HG02885 (cell line): ENCODE data around the gene DHTKD1.
"Not testable (repeated sequence)": the region's sequence is repeated elsewhere in the genome, so short reads cannot be mapped to it uniquely, and the experiment has no call there.

ENCODE experiments used
- ATAC-seq: cut with Tn5 transposase; IDR thresholded peaks from one replicate; pipeline ENCODE4 v1.9.1; 2021; ENCODE audit warnings: mild to moderate bottlenecking; ENCODE audit not compliant: unreplicated experiment, poor library complexity

The DHTKD1 gene

DNA sequence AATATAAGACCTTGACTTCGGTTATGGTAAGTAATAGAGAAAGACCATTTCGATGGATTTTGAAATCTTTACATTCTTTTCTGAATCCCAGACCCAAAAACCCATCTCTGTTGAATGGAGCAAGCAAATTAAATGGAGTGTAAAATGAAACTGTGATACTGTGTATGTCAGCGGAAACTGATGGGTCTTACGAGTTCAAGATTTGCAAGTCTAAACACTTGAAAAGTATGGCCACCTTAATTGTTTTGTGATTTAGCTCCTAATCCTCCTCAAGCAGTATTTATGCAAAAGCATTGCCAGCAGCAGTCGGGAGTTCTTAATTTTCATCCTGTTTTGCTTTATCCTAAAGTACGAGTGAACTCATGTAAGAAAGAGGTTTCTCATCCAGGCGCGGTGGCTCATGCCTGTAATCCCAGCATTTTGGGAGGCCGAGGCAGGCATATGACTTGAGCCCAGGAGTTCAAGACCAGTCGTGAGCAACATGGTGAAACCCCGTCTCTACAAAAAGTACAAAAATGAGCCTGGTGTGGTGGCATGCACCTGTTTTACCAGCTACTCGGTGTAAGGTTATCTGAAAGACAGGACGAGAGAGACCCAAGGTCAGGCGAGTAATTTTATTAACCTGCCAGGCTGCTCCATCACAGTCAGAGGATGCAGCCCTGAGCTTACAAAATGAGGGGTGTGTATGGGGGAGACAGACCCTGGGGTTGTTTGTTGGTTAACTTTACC lies 5.8 kb upstream of the DHTKD1 start:
- ATAC-seq: no peak

DNA sequence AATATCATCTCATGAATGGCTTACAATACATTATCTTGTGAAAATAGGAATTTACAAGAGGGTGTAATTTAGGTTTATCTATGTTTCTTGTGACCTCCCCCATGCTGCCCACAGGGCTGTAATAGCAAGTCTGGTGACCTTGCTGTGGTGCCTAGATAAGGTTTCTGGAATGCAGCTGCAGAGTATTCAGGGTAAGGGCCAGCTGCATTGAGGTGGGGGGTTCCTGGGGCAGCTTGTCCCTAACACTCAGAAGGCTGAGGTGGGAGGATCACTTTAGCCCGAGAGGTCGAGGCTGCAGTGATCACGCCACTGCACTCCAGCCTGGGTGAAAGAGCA lies 5.3 kb upstream of the DHTKD1 start:
- no peak for ATAC-seq

DNA sequence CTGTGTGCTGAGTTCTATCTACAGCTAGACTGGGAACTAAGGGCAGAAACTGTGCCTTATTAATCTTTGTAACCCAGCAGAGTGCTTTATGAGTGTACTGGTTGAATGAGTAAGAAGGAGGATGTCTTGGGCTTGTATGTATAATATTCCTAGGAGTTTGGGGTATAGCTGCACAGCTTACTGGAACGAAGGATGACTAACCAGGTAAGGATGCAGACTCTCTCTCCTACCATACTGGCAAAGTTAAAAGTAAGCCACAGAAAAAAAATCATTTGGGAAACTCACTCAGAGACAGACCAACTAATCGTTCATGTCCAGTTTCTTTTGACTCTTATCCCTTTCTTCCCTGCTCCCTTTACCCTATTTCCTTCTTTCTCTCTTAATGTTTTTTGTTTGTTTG lies 1.4 kb upstream of the DHTKD1 start:
- no peak for ATAC-seq

DNA sequence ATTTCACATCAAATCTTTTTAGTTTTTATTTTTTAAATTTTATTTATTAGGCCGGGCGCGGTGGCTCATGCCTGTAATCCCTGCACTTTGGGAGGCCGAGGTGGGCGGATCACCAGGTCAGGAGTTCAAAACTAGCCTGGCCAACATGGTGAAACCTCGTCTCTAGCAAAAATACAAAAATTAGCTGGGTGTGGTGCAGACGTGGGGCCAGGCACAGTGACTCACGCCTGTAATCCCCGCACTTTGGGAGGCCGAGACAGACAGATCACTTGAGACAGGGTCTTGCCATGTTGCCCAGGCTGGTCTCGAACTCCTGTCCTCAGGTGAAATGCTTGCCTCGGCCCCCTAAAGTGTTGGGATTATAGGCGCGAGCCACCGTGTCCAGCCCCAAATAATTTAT lies 2.7 kb downstream of the DHTKD1 start:
- not testable (repeated sequence) for ATAC-seq

DNA sequence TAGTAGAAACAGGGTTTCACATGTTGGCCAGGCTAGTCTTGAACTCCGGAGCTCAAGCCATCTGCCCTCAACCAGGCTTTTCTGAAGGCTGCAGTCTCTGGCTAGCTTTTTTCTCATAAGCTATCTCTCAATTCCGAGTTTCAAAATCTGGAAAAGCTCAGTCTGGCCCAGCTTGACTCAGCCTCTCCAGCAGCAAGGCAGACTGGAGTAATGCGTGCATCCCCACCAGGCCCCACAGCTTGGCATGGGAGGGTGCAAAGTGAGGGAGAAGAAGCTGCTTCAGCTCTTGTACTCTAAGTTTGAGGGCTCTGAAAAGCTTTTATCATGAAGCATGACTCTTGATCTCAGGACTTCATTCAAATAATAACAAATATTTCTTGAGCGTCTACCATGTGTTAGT lies 4.8 kb downstream of the DHTKD1 start:
- no peak for ATAC-seq

DNA sequence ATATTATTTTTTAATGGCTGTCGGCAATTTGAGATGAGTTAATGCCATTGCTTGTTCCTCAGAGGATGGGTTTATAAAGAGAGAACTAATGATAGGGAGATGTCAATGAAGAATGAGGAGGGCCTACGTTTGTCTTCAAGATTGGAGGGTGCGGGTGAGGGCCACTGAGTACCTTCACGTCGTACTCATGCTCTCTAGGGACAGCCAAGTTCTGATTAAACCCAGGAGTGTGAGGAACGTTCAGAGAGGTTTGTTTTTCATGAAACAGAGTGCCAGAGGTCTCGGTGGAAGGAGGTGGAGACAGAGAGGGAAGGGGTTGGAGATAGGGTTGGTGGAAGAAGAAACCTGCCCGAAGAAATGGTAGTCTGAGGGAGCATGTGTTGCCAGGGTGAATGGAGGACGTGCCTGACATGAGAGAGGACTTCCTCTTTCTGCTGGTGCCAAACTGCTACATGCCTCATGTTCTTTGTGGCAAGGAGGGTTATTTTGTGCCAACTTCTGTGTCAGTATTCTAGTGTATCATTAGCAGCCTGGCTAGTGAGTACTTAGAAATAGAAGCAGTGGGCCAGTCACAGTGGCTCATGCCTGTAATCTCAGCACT lies 8.9 kb downstream of the DHTKD1 start:
- no peak for ATAC-seq

DNA sequence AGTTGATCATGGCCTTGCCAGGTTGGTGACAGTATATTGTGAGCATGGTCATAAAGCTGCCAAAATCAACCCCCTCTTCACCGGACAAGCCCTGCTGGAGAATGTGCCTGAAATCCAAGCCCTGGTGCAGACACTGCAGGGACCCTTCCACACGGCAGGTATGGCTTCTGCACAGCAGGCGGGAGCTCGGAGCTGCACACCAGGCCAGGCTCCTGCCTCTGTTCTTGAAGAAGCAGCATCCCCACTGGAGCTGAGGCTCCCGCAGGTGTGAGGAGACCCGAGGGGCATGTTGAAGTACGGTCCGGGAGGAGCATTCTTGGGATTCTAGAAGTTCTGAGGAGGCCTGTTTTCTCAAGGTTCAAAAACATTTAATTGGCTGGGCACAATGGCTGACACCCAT lies 12.7 kb downstream of the DHTKD1 start:
- ATAC-seq: no peak

DNA sequence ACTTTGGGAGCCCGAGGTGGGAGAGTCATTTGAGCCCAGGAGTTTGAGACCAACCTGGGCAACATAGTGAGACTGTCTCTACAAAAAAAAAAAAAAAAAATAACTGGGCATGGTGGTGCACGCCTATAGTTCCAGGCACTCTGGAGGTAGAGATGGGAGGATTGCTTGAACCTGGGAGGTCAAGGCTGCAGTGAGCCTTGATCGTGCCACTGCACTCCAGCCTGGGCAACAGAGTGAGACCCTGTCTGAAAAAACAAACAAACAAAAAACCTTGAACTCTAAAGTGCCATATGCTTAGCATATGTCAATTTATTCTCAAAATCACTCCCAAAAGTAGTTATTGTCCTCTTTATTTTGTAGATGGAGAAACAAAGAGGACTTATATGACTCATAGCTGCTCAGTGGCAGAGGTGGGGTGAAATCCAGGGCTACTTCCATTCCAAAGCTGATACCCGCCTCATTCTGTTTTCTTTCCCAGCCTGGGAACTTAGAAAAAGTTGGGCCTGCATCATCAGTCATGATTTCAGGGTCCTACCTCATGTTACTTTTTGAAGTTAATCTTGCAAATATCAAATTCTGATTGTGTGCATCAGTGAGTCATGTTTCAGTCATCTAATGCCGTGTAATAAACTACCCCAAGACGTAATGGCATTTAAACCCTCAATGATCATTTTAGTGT lies 13.3 kb downstream of the DHTKD1 start:
- no peak for ATAC-seq

DNA sequence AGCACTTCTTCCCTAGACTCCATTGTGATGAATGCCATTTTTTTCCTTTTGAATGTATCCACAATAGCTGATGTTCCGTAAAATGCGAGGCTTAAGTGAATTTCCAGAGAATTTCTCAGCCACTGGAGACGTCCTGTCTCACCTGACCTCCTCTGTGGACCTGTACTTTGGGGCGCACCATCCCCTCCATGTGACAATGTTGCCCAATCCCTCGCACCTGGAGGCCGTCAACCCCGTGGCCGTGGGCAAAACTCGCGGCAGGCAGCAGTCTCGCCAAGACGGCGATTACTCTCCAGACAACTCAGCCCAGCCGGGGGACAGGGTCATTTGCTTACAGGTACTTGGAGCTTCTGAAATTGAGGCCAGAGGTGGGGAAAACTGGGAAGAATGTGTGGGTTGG lies 20.2 kb downstream of the DHTKD1 start:
- ATAC-seq: no peak

DNA sequence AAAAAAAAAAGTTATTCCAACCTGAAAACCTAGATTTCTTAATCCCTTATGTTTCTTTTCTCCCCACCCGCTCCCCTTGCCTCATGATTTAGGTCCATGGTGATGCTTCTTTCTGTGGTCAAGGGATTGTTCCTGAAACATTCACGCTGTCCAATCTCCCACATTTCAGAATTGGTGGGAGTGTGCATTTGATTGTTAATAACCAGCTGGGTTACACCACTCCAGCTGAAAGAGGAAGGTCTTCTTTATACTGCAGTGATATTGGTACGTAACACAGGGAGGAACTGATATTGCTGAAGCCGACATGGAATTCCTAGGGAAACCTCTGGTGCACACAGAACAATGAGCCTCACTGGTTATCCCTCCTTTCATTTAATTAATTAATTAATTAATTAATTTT lies 22.7 kb downstream of the DHTKD1 start:
- no peak for ATAC-seq

DNA sequence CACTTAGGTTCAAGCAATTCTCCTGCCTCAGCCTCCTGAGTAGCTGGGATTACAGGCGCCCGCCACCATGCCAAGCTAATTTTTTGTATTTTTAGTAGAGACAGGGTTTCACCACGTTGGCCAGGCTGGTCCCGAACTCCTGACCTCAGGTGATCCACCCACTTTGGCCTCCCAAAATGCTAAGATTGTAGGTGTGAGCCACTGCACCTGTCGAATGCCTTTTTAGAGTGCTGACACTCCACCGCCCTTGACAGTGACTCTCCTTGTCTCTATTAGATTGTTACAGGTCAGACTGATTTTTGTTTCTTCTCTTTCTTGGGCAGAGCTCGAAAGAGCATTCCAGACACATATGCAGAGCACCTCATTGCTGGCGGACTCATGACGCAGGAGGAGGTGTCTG lies 28.6 kb downstream of the DHTKD1 start:
- ATAC-seq: not testable (repeated sequence)

DNA sequence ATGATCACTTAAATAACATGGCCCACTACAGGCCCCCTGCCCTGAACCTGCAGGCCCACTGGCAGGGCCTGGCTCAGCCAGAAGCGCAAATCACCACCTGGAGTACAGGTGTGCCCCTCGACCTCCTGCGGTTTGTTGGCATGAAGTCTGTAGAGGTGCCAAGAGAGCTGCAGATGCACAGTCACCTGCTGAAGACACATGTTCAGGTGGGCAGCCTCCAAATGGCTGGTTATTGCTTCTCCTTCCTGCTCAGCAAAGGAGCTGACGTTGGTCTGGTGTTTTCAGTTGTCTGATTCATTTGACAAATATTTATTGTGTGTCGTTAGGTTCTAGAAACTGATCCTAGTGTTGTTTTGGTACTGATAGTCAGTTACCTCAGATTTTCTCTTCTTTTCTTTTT lies 29.0 kb downstream of the DHTKD1 start:
- ATAC-seq: no peak

DNA sequence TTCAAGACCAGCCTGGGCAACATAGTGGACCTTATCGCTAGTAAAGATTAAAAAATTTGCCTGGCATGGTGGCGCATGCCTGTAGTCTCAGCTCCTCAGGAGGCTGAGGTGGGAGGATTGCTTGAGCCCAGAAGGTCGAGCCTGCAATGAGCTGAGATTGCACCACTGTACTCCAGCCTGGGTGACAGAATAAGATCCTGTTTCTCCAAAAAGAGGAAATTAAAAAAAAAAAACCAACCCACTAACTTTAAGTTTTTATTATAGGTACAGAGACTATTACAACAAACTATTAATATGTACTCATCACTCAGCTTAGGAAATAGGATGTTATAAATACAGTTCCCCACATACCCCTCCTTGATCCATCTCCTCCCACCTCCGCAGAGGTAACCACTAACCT lies 30.2 kb downstream of the DHTKD1 start:
- ATAC-seq: no peak

DNA sequence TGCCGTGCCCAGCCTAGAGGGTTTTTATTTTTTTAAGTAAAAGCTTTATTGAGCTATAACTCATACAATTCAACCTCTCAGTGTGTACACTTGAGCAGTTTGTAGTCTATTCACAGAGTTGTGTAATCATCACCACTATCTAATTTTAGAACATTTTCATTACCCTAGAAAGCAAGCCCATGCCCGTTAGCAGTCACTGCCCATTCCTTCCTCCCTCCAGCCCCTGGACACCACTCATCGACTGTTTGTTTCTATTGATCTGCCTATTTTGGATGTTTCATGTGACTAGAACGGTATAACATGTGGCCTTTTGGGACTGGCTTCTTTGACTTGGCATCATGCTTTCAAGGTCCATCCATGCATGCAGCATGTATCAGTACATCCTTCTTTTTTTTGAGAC lies 35.0 kb downstream of the DHTKD1 start:
- no peak for ATAC-seq

DNA sequence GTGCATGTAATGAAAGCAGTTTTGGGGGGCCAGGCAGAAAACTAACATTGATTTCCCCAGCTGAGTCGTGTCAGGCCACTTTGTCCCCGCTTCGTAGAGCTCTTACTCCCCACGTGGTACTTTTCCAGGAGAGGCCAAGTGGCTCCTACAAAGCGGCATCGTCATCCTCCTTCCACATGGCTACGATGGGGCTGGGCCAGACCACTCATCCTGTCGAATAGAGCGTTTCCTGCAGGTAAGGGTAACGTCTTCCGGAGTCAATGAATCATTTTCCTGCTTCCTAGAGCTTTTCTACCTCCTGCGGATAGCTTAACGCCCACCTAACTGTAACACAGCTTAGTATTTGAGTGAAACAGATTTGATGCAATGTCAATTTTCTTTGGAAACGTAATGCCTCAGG lies 39.0 kb downstream of the DHTKD1 start:
- ATAC-seq: no peak

DNA sequence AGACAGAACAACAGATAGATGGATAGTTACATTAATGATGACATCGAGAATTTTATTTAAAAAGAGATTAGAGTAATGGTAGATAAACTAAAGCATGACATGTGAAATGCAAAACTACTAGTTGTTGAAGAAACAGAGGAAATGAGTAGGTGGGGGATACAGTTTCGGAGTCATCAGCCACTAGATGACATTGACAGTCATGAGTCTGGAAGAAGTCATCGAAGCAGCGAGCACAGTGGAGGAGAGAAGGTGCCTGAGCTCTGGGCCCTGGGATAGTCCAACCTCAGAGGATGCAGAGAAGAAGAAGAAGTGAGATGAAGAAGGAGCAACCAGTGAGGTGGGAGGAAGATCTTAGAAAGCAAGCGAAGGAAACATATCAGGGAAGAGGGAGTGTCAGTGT lies 40.5 kb downstream of the DHTKD1 start:
- ATAC-seq: no peak

DNA sequence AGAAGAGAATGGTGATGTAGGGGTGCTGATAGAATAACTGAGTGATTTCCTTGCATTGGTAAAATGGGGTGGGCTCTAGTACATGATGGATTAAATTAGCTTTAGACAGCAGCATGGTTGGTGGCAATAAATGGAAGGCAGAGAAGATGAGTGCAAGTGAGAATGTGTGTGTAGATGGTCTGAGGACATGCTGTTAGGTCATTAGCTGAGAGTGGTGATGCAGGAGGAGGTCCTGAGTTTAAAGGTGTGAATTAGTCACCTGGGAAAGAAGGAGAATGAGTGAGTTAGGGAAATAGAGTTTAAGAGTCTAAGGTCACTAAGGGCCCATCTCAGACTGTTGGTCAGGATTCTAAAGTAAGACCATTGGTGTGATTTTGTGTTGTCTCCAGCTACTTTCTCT lies 42.8 kb downstream of the DHTKD1 start:
- ATAC-seq: no peak

DNA sequence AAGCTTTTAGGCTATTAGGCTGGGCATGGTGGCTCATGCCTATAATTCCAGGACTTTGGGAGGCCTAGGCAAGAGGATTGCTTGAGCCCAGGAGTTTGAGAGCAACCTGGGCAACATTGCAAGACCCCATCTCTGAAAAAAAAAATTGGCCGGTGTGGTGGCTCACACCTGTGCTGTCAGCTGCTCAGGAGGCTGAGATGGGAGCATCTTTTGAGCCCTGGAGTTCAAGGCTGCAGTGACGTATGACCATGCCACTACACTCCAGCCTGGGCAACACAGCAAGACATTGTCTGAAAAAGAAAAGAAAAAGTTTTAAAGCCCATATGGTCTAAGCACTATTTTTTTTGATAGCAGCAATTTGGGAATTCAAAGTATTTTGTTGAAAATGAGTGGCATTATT lies 44.9 kb downstream of the DHTKD1 start:
- no peak for ATAC-seq

DNA sequence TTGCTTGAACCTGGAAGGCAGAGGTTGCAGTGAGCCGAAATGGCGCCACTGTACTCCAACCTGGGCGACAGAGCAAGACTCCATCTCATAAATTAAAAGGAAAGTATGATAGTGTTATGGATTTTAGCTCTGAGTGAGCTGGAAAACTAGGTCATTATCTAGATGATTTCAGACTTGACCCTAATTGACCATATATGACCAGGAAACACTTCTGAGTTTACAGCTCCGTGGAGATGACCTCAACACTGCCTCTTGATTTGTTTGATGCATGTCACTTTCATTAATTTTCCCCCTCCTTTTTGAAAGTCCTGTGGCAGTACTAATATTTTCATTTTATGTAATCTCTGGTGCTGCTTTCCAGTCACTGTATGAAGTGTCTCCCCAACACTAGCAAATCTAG lies 52.9 kb downstream of the DHTKD1 start:
- peak; percentile 31 for ATAC-seq

DNA sequence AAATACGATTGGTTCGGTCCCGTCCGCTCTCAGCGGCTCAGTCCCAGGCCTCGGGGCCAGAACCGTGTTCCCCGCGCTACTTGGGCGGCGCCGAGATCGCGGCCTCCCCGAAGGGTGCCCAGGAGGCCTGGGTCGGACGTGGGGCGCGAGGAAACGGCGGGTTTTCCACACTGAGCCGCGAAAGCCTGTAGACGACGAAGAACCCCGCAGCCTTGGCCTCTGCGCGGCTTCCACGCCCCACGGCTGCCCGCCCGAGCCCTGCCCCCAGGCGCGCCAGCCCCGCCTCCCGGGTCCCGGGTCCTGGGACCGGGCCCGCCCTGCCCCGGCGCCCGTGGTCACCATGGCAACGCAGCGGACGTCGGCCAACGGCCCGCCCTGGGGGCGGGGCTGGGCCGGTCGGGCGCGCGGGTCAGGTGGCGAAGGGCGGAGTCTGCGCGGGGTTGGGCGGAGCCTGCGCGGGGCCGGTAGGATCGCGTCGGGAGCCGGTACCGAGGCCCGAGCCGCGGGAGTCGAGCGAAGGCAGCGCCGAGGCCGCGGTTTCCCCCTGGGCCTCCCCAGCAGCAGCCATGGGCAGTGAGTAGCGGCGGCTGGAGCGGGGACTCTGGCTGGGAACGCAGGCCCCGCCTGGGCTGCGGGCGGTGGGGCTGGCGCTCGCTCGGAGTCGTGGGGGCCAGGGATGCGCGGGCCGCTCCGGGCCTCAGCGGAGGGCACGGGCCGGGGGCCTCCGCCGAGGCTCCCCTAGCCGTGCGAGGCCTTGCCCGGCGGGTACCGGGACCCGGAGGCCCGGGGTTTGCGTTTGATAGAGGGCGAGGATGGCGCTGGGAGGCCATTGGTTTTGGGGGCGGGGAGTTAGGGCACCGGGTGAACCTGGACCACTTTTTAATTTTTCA lies 60.7 kb downstream of the DHTKD1 start, which contains the start of gene SEC61A2:
Gene SEC61A2, plus strand, starts transcription at position 456 of the 890 bp plus-strand sequence. Its CDS starts 111 bp downstream, at position 567.
- peak; percentile 94 for ATAC-seq
